H1 (cell line): ENCODE measurements around the gene HYAL4. TPM values are rescaled to one million over a fixed set of nuclear protein-coding genes. Genes with fewer than 3 reads are reported as not detected.

Experiments used
- CTCF ChIA-PET: fragments of 300-600 bp; sonication (Branson Sonifier 250); formaldehyde crosslinking; loops from one replicate; lab custom pipeline; 2021; ENCODE audit not compliant: partially characterized antibody; lab: Charles Lee
- POLR2A ChIA-PET: fragments of 300-600 bp; sonication (Branson Sonifier 250); formaldehyde crosslinking; loops from one replicate; lab custom pipeline; 2021; ENCODE audit warnings: inconsistent platforms; ENCODE audit not compliant: partially characterized antibody; lab: Charles Lee
- DNase-seq, 2 experiments: peaks; one replicate each; pipeline versions ENCODE4 v3.0.0 to v3.0.0-alpha.2; 2010 to 2022; ENCODE audit warnings: low spot score in 2 of 2, low read depth in 1 of 2, mixed read lengths in 1 of 2
- FAIRE-seq: peaks from 2 replicates; lab custom pipeline; 2011; peaks lifted over from hg19 to GRCh38; lab: Jason Lieb, UNC
- H2AFZ ChIP-seq: 2 replicates; pipeline ENCODE4 v1.8.1; 2012; ENCODE audit warnings: low read length, inconsistent platforms
- H2AK5ac ChIP-seq: 2 replicates; pipeline ENCODE4 v1.6.1; 2013; ENCODE audit warnings: low read depth, low read length
- H2BK120ac ChIP-seq: replicated peaks from 2 replicates; pipeline ENCODE3; 2013; ENCODE audit warnings: low read depth, low read length, inconsistent platforms
- H2BK12ac ChIP-seq: 2 replicates; pipeline ENCODE4 v1.6.1; 2013; ENCODE audit warnings: low read depth, low read length
- H2BK15ac ChIP-seq: 2 replicates; pipeline ENCODE4 v1.6.1; 2013; ENCODE audit warnings: low read length
- H2BK20ac ChIP-seq: 2 replicates; pipeline ENCODE4 v1.6.1; 2013; ENCODE audit warnings: low read length
- H2BK5ac ChIP-seq: 2 replicates; pipeline ENCODE4 v1.6.1; 2013; ENCODE audit warnings: low read depth, low read length
- H3K14ac ChIP-seq: 2 replicates; pipeline ENCODE4 v1.6.1; 2013; ENCODE audit warnings: inconsistent platforms; ENCODE audit not compliant: insufficient read length
- H3K18ac ChIP-seq: 2 replicates; pipeline ENCODE4 v1.6.1; 2013; ENCODE audit warnings: low read length; ENCODE audit errors: extremely low read depth
- H3K23ac ChIP-seq: 2 replicates; pipeline ENCODE4 v1.6.1; 2013; ENCODE audit warnings: inconsistent platforms; ENCODE audit not compliant: insufficient read length
- H3K23me2 ChIP-seq: 2 replicates; pipeline ENCODE4 v1.6.1; 2013; ENCODE audit warnings: low read depth, low read length
- H3K27ac ChIP-seq: 2 replicates; pipeline ENCODE4 v1.6.1; 2011; ENCODE audit warnings: low read depth, low read length, inconsistent platforms
- H3K27me3 ChIP-seq, 4 experiments: replicated peaks in 1 of 4; 1 replicate in 1 of 4; 2 replicates in 3 of 4; pipeline versions ENCODE4 v1.6.1 to v1.8.1; 2011 to 2013; ENCODE audit warnings: low read length in 3 of 4, mild to moderate bottlenecking in 3 of 4, inconsistent platforms in 2 of 4, mixed read lengths in 2 of 4, moderate library complexity in 1 of 4; ENCODE audit not compliant: control insufficient read depth in 3 of 4, insufficient read depth in 3 of 4; ENCODE audit errors: extremely low read depth in 1 of 4
- H3K36me3 ChIP-seq, 4 experiments: 2 replicates each; pipeline versions ENCODE4 v1.6.1 to v1.8.1; 2011 to 2013; ENCODE audit warnings: mild to moderate bottlenecking in 4 of 4, low read length in 3 of 4, moderate library complexity in 2 of 4, control low read depth in 1 of 4, inconsistent platforms in 1 of 4; ENCODE audit not compliant: insufficient read depth in 4 of 4, control insufficient read depth in 2 of 4
- H3K4ac ChIP-seq: replicated peaks from 2 replicates; pipeline ENCODE3; 2013; ENCODE audit warnings: low read length, low read depth, mixed read lengths, inconsistent platforms; ENCODE audit not compliant: insufficient read length
- H3K4me1 ChIP-seq, 4 experiments: replicated peaks in 1 of 4; 1 replicate in 1 of 4; 2 replicates in 3 of 4; pipeline versions ENCODE4 v1.6.1 to v1.8.1; 2011 to 2013; ENCODE audit warnings: low read length in 3 of 4, inconsistent platforms in 2 of 4, mixed read lengths in 1 of 4; ENCODE audit not compliant: insufficient read depth in 4 of 4, control insufficient read depth in 3 of 4
- H3K4me2 ChIP-seq, 2 experiments: 2 replicates each; pipeline versions ENCODE4 v1.6.1 to v1.8.1; 2011 to 2013; ENCODE audit warnings: low read depth in 2 of 2, low read length in 2 of 2, control low read depth in 1 of 2, inconsistent platforms in 1 of 2, mild to moderate bottlenecking in 1 of 2; ENCODE audit not compliant: insufficient read depth in 1 of 2
- H3K4me3 ChIP-seq, 4 experiments: fragments of 200-600, 300-600 bp in 1 of 4; sonication (generic), shearing (Covaris generic), sonication (Bioruptor Twin) in 1 of 4; 2 replicates each; pipeline versions ENCODE4 v1.5.1 to v1.8.1; 2011 to 2016; ENCODE audit warnings: low read length in 4 of 4, low read depth in 3 of 4, control low read depth in 2 of 4, inconsistent platforms in 2 of 4, mild to moderate bottlenecking in 2 of 4, mixed read lengths in 1 of 4, moderate library complexity in 1 of 4; ENCODE audit not compliant: insufficient read depth in 2 of 4; ENCODE audit errors: extremely low read depth in 1 of 4
- H3K56ac ChIP-seq: replicated peaks from 2 replicates; pipeline ENCODE3; 2013; ENCODE audit warnings: low read depth, mild to moderate bottlenecking, mixed read lengths, low read length, inconsistent platforms; ENCODE audit not compliant: insufficient read length
- H3K79me1 ChIP-seq: 2 replicates; pipeline ENCODE4 v1.6.1; 2013; ENCODE audit warnings: low read depth, low read length, control low read depth
- H3K79me2 ChIP-seq, 2 experiments: 2 replicates each; pipeline versions ENCODE4 v1.6.1 to v1.8.1; 2012 to 2013; ENCODE audit warnings: low read length in 2 of 2, mild to moderate bottlenecking in 2 of 2, inconsistent platforms in 1 of 2; ENCODE audit not compliant: insufficient read depth in 2 of 2, control insufficient read depth in 1 of 2
- H3K9ac ChIP-seq, 4 experiments: replicated peaks in 1 of 4; 1 replicate in 1 of 4; 2 replicates in 3 of 4; pipeline versions ENCODE4 v1.6.1 to v1.8.1; 2011 to 2013; ENCODE audit warnings: low read depth in 3 of 4, low read length in 3 of 4, control low read depth in 2 of 4, mild to moderate bottlenecking in 2 of 4, moderate library complexity in 2 of 4, inconsistent platforms in 1 of 4; ENCODE audit errors: extremely low read depth in 1 of 4
- H3K9me3 ChIP-seq, 2 experiments: 2 replicates each; pipeline versions ENCODE4 v1.6.1 to v1.8.1; 2012 to 2013; ENCODE audit warnings: mild to moderate bottlenecking in 2 of 2, moderate library complexity in 2 of 2, control low read depth in 1 of 2, inconsistent platforms in 1 of 2, low read depth in 1 of 2, low read length in 1 of 2, mixed read lengths in 1 of 2; ENCODE audit not compliant: insufficient read depth in 2 of 2
- H4K20me1 ChIP-seq, 2 experiments: replicated peaks in 1 of 2; 2 replicates each; pipeline versions ENCODE3 to v1.8.1; 2011 to 2013; ENCODE audit warnings: inconsistent platforms in 2 of 2, low read length in 2 of 2, mild to moderate bottlenecking in 1 of 2; ENCODE audit not compliant: insufficient read depth in 2 of 2, control insufficient read depth in 1 of 2
- H4K5ac ChIP-seq: 2 replicates; pipeline ENCODE4 v1.6.1; 2013; ENCODE audit warnings: low read length, low read depth, mixed read lengths, inconsistent platforms; ENCODE audit not compliant: insufficient read length
- H4K8ac ChIP-seq: 2 replicates; pipeline ENCODE4 v1.8.0; 2013; ENCODE audit warnings: mild to moderate bottlenecking, moderate library complexity, low read length, inconsistent platforms; ENCODE audit not compliant: insufficient read depth; ENCODE audit errors: extremely low read depth
- H4K91ac ChIP-seq: replicated peaks from 2 replicates; pipeline ENCODE3; 2013; ENCODE audit warnings: low read length, mixed read lengths, inconsistent platforms; ENCODE audit not compliant: insufficient read length
- CTCF ChIP-seq, 3 experiments: IDR thresholded peaks; 1 replicate in 2 of 3; 2 replicates in 1 of 3; pipeline versions ENCODE4 v1.5.1 to v1.6.1; 2011; ENCODE audit warnings: low read length in 3 of 3, mild to moderate bottlenecking in 3 of 3, inconsistent platforms in 2 of 3, low read depth in 1 of 3, moderate library complexity in 1 of 3; ENCODE audit not compliant: insufficient read depth in 1 of 3; ENCODE audit errors: control extremely low read depth in 1 of 3
- EGR1 ChIP-seq: IDR thresholded peaks from 2 replicates; pipeline ENCODE4 v1.6.1; 2011; ENCODE audit warnings: low read depth, low read length, borderline replicate concordance
- FOSL1 ChIP-seq: IDR thresholded peaks from 2 replicates; pipeline ENCODE4 v1.6.1; 2011; ENCODE audit warnings: mild to moderate bottlenecking, low read depth, low read length, moderate library complexity; ENCODE audit not compliant: insufficient read depth
- GABPA ChIP-seq: IDR thresholded peaks from 2 replicates; pipeline ENCODE4 v1.6.1; 2011; ENCODE audit warnings: mild to moderate bottlenecking, low read length, moderate library complexity, borderline replicate concordance; ENCODE audit not compliant: insufficient read depth
- HDAC2 ChIP-seq, 2 experiments: fragments of 300-600 bp in 1 of 2; sonication (generic) in 1 of 2; IDR thresholded peaks; 2 replicates each; pipeline ENCODE4 v1.6.1; 2011 to 2012; ENCODE audit warnings: low read depth in 2 of 2, low read length in 2 of 2, mild to moderate bottlenecking in 2 of 2, moderate library complexity in 2 of 2, borderline replicate concordance in 1 of 2, inconsistent platforms in 1 of 2
- JUN ChIP-seq: IDR thresholded peaks from 2 replicates; pipeline ENCODE4 v1.6.1; 2011; ENCODE audit warnings: low read depth, mild to moderate bottlenecking, improper control_type of control experiment, low read length
- MAX ChIP-seq: IDR thresholded peaks from 2 replicates; pipeline ENCODE4 v1.6.1; 2012; ENCODE audit warnings: inconsistent platforms
- RAD21 ChIP-seq, 2 experiments: IDR thresholded peaks in 1 of 2; conservative IDR thresholded peaks in 1 of 2; 2 replicates each; pipeline ENCODE4 v1.6.1; 2011; ENCODE audit warnings: low read depth in 2 of 2, low read length in 2 of 2, improper control_type of control experiment in 1 of 2, inconsistent platforms in 1 of 2, mild to moderate bottlenecking in 1 of 2, moderate library complexity in 1 of 2
- RXRA ChIP-seq: IDR thresholded peaks from 2 replicates; pipeline ENCODE4 v1.6.1; 2011; ENCODE audit warnings: low read depth, mild to moderate bottlenecking, low read length, moderate library complexity; ENCODE audit not compliant: insufficient read depth
- SUZ12 ChIP-seq: fragments of 200-600 bp; sonication (generic); IDR thresholded peaks from 2 replicates; pipeline ENCODE4 v1.6.1; 2012; ENCODE audit warnings: mild to moderate bottlenecking, inconsistent platforms, low read length, moderate library complexity, mixed read lengths
- TAF7 ChIP-seq: optimal IDR thresholded peaks from 2 replicates; pipeline ENCODE3; 2011; ENCODE audit warnings: low read depth, mild to moderate bottlenecking, inconsistent platforms, low read length, moderate library complexity, borderline replicate concordance
- YY1 ChIP-seq: IDR thresholded peaks from 2 replicates; pipeline ENCODE4 v1.6.1; 2011; ENCODE audit warnings: low read depth, mild to moderate bottlenecking, low read length
- polyA plus RNA-seq, 7 experiments: library from polyadenylated mRNA; depleted of rRNA in 3 of 7; stranded (reverse) in 5 of 7; unstranded in 2 of 7; fragments of >200 nt in 5 of 7; fragments of 200-250 nt in 2 of 7; gene quantifications; 1 replicate in 5 of 7; 2 replicates in 1 of 7; 4 replicates in 1 of 7; pipeline versions ENCODE4 v1.2.1 to v1.2.3, GENCODE V29; 2011 to 2013; ENCODE audit warnings: missing spikeins in 2 of 7, mixed read lengths in 2 of 7
- total RNA-seq: library from RNA; stranded (reverse); fragmentation: NEBNext Ultra II Directional; extraction: Animal tissue kit (Norgen Biotek cat#: 25700); gene quantifications from 2 replicates; pipeline ENCODE4 v1.2.1, GENCODE V29; 2021

HYAL4 gene
- total and polyA plus RNA-seq, 2 of the 8 experiments (the other 6 are each of a cell fraction or from before 2014, with no cell fraction given), result not detected

GRCh38 chr7:123811056-123811455 lies 33.9 kb upstream of the HYAL4 start:
- H3K27ac ChIP-seq, result no peak overlapping the region
- H2BK20ac ChIP-seq, result no peak overlapping the region
- no peak for DNase-seq
- H3K4ac ChIP-seq, result no peak overlapping the region
- H3K4me1 ChIP-seq, result no peaks in the 10 kb centered on the region
- no peak overlapping the region for H3K56ac ChIP-seq
- H4K91ac ChIP-seq, result no peak overlapping the region
- ChIA-PET POLR2A (no interaction called here), CTCF (no interaction called here)
- no peak for FAIRE-seq
- H3K18ac ChIP-seq, result no peak overlapping the region
- no peak overlapping the region for H2AFZ ChIP-seq
- H3K9ac ChIP-seq, result no peak overlapping the region
- H4K8ac ChIP-seq, result no peak overlapping the region
- no peaks in the 10 kb centered on the region for H3K9me3 ChIP-seq
- no peak overlapping the region for H3K4me3 ChIP-seq
- no peak overlapping the region for H3K4me2 ChIP-seq
- no peak overlapping the region for H2BK12ac ChIP-seq
- no peak overlapping the region for H3K23ac ChIP-seq
- no peak overlapping the region for H4K5ac ChIP-seq
- H3K79me2 ChIP-seq, result no peaks in the 10 kb centered on the region
- H2BK120ac ChIP-seq, result no peak overlapping the region
- H2BK15ac ChIP-seq, result no peak overlapping the region
- no peaks in the 10 kb centered on the region for H4K20me1 ChIP-seq
- H2BK5ac ChIP-seq, result no peak overlapping the region
- H3K36me3 ChIP-seq, result no peaks in the 10 kb centered on the region
- no peak overlapping the region for H3K14ac ChIP-seq
- no peaks in the 10 kb centered on the region for H3K79me1 ChIP-seq
- H3K27me3 ChIP-seq, result no peaks in the 10 kb centered on the region
- H3K23me2 ChIP-seq, result no peaks in the 10 kb centered on the region; the same call in 1 of the 2 replicates
- no peak overlapping the region for H2AK5ac ChIP-seq
- TF ChIP-seq RAD21 (IDR thresholded peaks at IDR 0.05 in 1 of 2, conservative IDR thresholded peaks at IDR 0.05 in 1 of 2; ENCODE audit: low read depth in 2 of 2, low read length in 2 of 2) (no peak), RXRA (no peak), CTCF (IDR thresholded peaks at IDR 0.05; ENCODE audit: control extremely low read depth in 1 of 3, insufficient read depth in 1 of 3, low read depth in 1 of 3, low read length in 3 of 3) (no peak), EGR1 (no peak), HDAC2 (IDR thresholded peaks at IDR 0.05; ENCODE audit: borderline replicate concordance in 1 of 2, low read depth in 2 of 2, low read length in 2 of 2) (no peak), MAX (no peak), JUN (no peak), TAF7 (no peak), SUZ12 (no peak), GABPA (no peak), YY1 (no peak), FOSL1 (no peak)
